Cardiac muscle cell (in vitro differentiated cells and primary cell): ENCODE data around the gene RNASEH2C. TPM values are rescaled to one million over a fixed set of nuclear protein-coding genes. Genes with fewer than 3 reads are reported as not detected.
"Not testable (repeated sequence)": the region's sequence is repeated elsewhere in the genome, so short reads cannot be mapped to it uniquely, and the experiment has no call there.

ENCODE experiments used
- DNase-seq, 2 donors: peaks; one replicate each; pipeline versions ENCODE4 v3.0.0 to v3.0.0-alpha.2; 2010 to 2017; ENCODE audit warnings: low read depth in 1 of 2, low spot score in 1 of 2
- H3K27ac ChIP-seq: fragments of 200-600 bp; sonication (generic); 2 replicates; pipeline ENCODE4 v1.5.1; 2016
- H3K27me3 ChIP-seq: fragments of 200-600 bp; sonication (generic); 2 replicates; pipeline ENCODE4 v1.6.0; 2016; ENCODE audit warnings: control low read depth
- H3K36me3 ChIP-seq: fragments of 200-600 bp; sonication (generic); 2 replicates; pipeline ENCODE4 v1.5.1; 2016; ENCODE audit warnings: control low read depth
- H3K4me1 ChIP-seq: fragments of 200-600 bp; sonication (generic); 2 replicates; pipeline ENCODE4 v1.8.1; 2017; ENCODE audit warnings: low read depth, mild to moderate bottlenecking, mixed run types
- H3K4me3 ChIP-seq: fragments of 200-600 bp; sonication (generic); 2 replicates; pipeline ENCODE4 v1.5.1; 2016; ENCODE audit warnings: mild to moderate bottlenecking
- H3K9me3 ChIP-seq: fragments of 200-600 bp; sonication (generic); 2 replicates; pipeline ENCODE4 v1.5.1; 2017; ENCODE audit warnings: low read depth, mild to moderate bottlenecking, control low read depth
- CTCF ChIP-seq: IDR thresholded peaks from 2 replicates; pipeline ENCODE4 v1.5.1; 2012; ENCODE audit warnings: low read depth, mild to moderate bottlenecking, low read length
- polyA plus RNA-seq: library from polyadenylated mRNA; unstranded; fragments of >200 nt; fragmentation: Nextera tagmentation; extraction: Ambion mirVana; gene quantifications from 2 replicates; pipeline ENCODE4 v1.2.1, GENCODE V29; 2016
- total RNA-seq: library from RNA; depleted of rRNA; stranded (reverse); fragments of >200 nt; gene quantifications from 2 replicates; pipeline ENCODE4 v1.2.3, GENCODE V29; 2016

RNASEH2C gene
- total and polyA plus RNA-seq, 2 experiments from 2014 or later: 84.4 to 108 TPM

- no peak for DNase-seq
- H3K27ac ChIP-seq: no peak overlapping the region
- no peaks in the 10 kb centered on the region for H3K36me3 ChIP-seq
- no peak overlapping the region for H3K4me3 ChIP-seq
- no peaks in the 10 kb centered on the region for H3K4me1 ChIP-seq
- no peaks in the 10 kb centered on the region for H3K9me3 ChIP-seq
- TF ChIP-seq CTCF: no peak
- H3K27me3 ChIP-seq: no peaks in the 10 kb centered on the region
Observed at GRCh38 chr11:65741185-65741584, 20.6 kb upstream of the RNASEH2C start.

- Histone ChIP-seq H3K4me3 (no peak overlapping the region), H3K27me3 (no peaks in the 10 kb centered on the region), H3K36me3 (no peaks in the 10 kb centered on the region), H3K4me1 (no peaks in the 10 kb centered on the region), H3K27ac (no peak overlapping the region), H3K9me3 (no peaks in the 10 kb centered on the region)
- no peak for DNase-seq
- TF ChIP-seq CTCF: no peak
Observed at GRCh38 chr11:65739022-65739421, 18.4 kb upstream of the RNASEH2C start.

GRCh38 chr11:65736810-65737209, 16.2 kb upstream of the RNASEH2C start:
- no peaks in the 10 kb centered on the region for H3K4me1 ChIP-seq
- H3K4me3 ChIP-seq: no peak overlapping the region

GRCh38 chr11:65735111-65735510, 14.5 kb upstream of the RNASEH2C start:
- not testable (repeated sequence) for H3K9me3 ChIP-seq, H3K4me1 ChIP-seq, H3K4me3 ChIP-seq, DNase-seq, H3K27ac ChIP-seq, H3K27me3 ChIP-seq, H3K36me3 ChIP-seq

More at GRCh38 chr11:65736810-65737209, 16.2 kb upstream of the RNASEH2C start:
- no peaks in the 10 kb centered on the region for H3K27me3 ChIP-seq
- H3K36me3 ChIP-seq: no peaks in the 10 kb centered on the region
- no peak for TF ChIP-seq CTCF
- no peak overlapping the region for H3K27ac ChIP-seq
- no peak for DNase-seq
- no peaks in the 10 kb centered on the region for H3K9me3 ChIP-seq

- Histone ChIP-seq H3K36me3 (no peaks in the 10 kb centered on the region), H3K9me3 (no peaks in the 10 kb centered on the region), H3K4me3 (no peak overlapping the region), H3K27me3 (no peaks in the 10 kb centered on the region), H3K4me1 (no peaks in the 10 kb centered on the region), H3K27ac (no peak overlapping the region)
- no peak for TF ChIP-seq CTCF
- no peak for DNase-seq
Observed at GRCh38 chr11:65730461-65730860, 9.9 kb upstream of the RNASEH2C start.

- no peaks in the 10 kb centered on the region for H3K4me1 ChIP-seq
- DNase-seq: no peak
- no peak for TF ChIP-seq CTCF
Observed at GRCh38 chr11:65727865-65728264, 7.3 kb upstream of the RNASEH2C start.

More at GRCh38 chr11:65727865-65728264, 7.3 kb upstream of the RNASEH2C start:
- no peak overlapping the region for H3K27ac ChIP-seq
- no peak overlapping the region for H3K4me3 ChIP-seq
- H3K36me3 ChIP-seq: no peaks in the 10 kb centered on the region
- H3K9me3 ChIP-seq: no peaks in the 10 kb centered on the region
- H3K27me3 ChIP-seq: no peaks in the 10 kb centered on the region
